ENCODE results near the gene NABP2. TPM values are rescaled to one million over a fixed set of nuclear protein-coding genes. Genes with fewer than 3 reads are reported as not detected.

Gene NABP2
- polyA plus RNA-seq, 1 donor (not counting 4 experiments of a cell fraction or from before 2014, with no cell fraction given) = 53.5 TPM

- no peak overlapping the region for H3K9ac ChIP-seq (ENCODE audit: control insufficient read depth, extremely low read depth, insufficient read depth, low read length)
- H3K27me3 ChIP-seq (ENCODE audit: control insufficient read depth, extremely low read depth, insufficient read depth, low read length) = no peaks in the 10 kb centered on the region
- no peak for FAIRE-seq
- dilution Hi-C loops (cut with MboI; ENCODE audit: extremely low pct_ligation_motif_present, low sequenced_read_pairs) = no loop called here
- H3K36me3 ChIP-seq (ENCODE audit: control insufficient read depth in 2 of 2, extremely low read depth in 1 of 2, insufficient read depth in 2 of 2, low read length in 2 of 2) = peaks cover 21 to 30% of the 10 kb centered on the region in 2 experiments
- no peak overlapping the region for H3K27ac ChIP-seq (ENCODE audit: control insufficient read depth, insufficient read depth, low read length)
- no peak overlapping the region for H3K4me2 ChIP-seq (ENCODE audit: control insufficient read depth, extremely low read depth, insufficient read depth, low read depth, low read length)
- H3K4me3 ChIP-seq (ENCODE audit: control insufficient read depth in 2 of 3, extremely low read depth in 1 of 3, insufficient read depth in 2 of 3, low read depth in 1 of 3, low read length in 3 of 3) = no peak overlapping the region
- peaks cover 3% of the 10 kb centered on the region for H4K20me1 ChIP-seq (ENCODE audit: control insufficient read depth, extremely low read depth, insufficient read depth, low read length)
- no peak overlapping the region for H2AFZ ChIP-seq (ENCODE audit: control insufficient read depth, low read length)
- H3K9me1 ChIP-seq (ENCODE audit: control insufficient read depth, extremely low read depth, insufficient read depth, low read length) = no peaks in the 10 kb centered on the region
- H3K4me1 ChIP-seq (ENCODE audit: control insufficient read depth, extremely low read depth, insufficient read depth, low read length) = no peaks in the 10 kb centered on the region
- no peak for DNase-seq (ENCODE audit: low read depth, low spot score)
- TF ChIP-seq EZH2 (IDR thresholded peaks at IDR 0.05; ENCODE audit: low read length) (no peak), CTCF (optimal IDR thresholded peaks at IDR 0.05 in 1 of 3, IDR thresholded peaks at IDR 0.05 in 1 of 3, conservative IDR thresholded peaks at IDR 0.05 in 1 of 3; ENCODE audit: extremely low read depth in 1 of 3, insufficient read depth in 2 of 3, low read length in 3 of 3) (no peak)
- no peaks in the 10 kb centered on the region for H3K79me2 ChIP-seq (ENCODE audit: control insufficient read depth, insufficient read depth, low read length)
- H3K9me3 ChIP-seq (ENCODE audit: control insufficient read depth, low read depth, low read length) = no peaks in the 10 kb centered on the region
Observed at GRCh38 chr12:56237552-56237951, 13.4 kb downstream of the NABP2 start.

- Histone ChIP-seq H3K4me2 (ENCODE audit: control insufficient read depth, extremely low read depth, insufficient read depth, low read depth, low read length) (no peak overlapping the region), H3K9ac (ENCODE audit: control insufficient read depth, extremely low read depth, insufficient read depth, low read length) (no peak overlapping the region), H3K4me1 (ENCODE audit: control insufficient read depth, extremely low read depth, insufficient read depth, low read length) (no peaks in the 10 kb centered on the region), H4K20me1 (ENCODE audit: control insufficient read depth, extremely low read depth, insufficient read depth, low read length) (peaks cover 3% of the 10 kb centered on the region), H3K36me3 (ENCODE audit: control insufficient read depth in 2 of 2, extremely low read depth in 1 of 2, insufficient read depth in 2 of 2, low read length in 2 of 2) (peaks cover 32 to 53% of the 10 kb centered on the region in 2 experiments), H2AFZ (ENCODE audit: control insufficient read depth, low read length) (no peak overlapping the region), H3K9me1 (ENCODE audit: control insufficient read depth, extremely low read depth, insufficient read depth, low read length) (no peaks in the 10 kb centered on the region), H3K4me3 (ENCODE audit: control insufficient read depth in 2 of 3, extremely low read depth in 1 of 3, insufficient read depth in 2 of 3, low read depth in 1 of 3, low read length in 3 of 3) (no peak overlapping the region), H3K27ac (ENCODE audit: control insufficient read depth, insufficient read depth, low read length) (no peak overlapping the region), H3K27me3 (ENCODE audit: control insufficient read depth, extremely low read depth, insufficient read depth, low read length) (no peaks in the 10 kb centered on the region), H3K79me2 (ENCODE audit: control insufficient read depth, insufficient read depth, low read length) (no peaks in the 10 kb centered on the region), H3K9me3 (ENCODE audit: control insufficient read depth, low read depth, low read length) (no peaks in the 10 kb centered on the region)
- dilution Hi-C loops (cut with MboI; ENCODE audit: extremely low pct_ligation_motif_present, low sequenced_read_pairs) = no loop called here
- FAIRE-seq = no peak
- TF ChIP-seq CTCF (optimal IDR thresholded peaks at IDR 0.05 in 1 of 3, IDR thresholded peaks at IDR 0.05 in 1 of 3, conservative IDR thresholded peaks at IDR 0.05 in 1 of 3; ENCODE audit: extremely low read depth in 1 of 3, insufficient read depth in 2 of 3, low read length in 3 of 3) = no peak
- no peak for TF ChIP-seq EZH2 (IDR thresholded peaks at IDR 0.05; ENCODE audit: low read length)
- DNase-seq (ENCODE audit: low read depth, low spot score) = no peak
Observed at GRCh38 chr12:56241424-56242303, 17.5 kb downstream of the NABP2 start.

Data from keratinocyte (primary cell).